ENCODE results near the gene DNAAF5. TPM values are rescaled to one million over a fixed set of nuclear protein-coding genes. Genes with fewer than 3 reads are reported as not detected.

Gene DNAAF5
- total and polyA plus RNA-seq, 2 of the 13 experiments (the other 11 are each of a cell fraction or from before 2014, with no cell fraction given) = 11.9 to 21.5 TPM

- H3K27ac ChIP-seq (ENCODE audit: extremely low read length, insufficient read depth, low read length) = no peak overlapping the region
- no peak for ATAC-seq
- peaks cover 79% of the 10 kb centered on the region for H3K79me2 ChIP-seq (ENCODE audit: insufficient read depth, low read length)
- no peak for DNase-seq (ENCODE audit: low spot score)
- FAIRE-seq = no peak
- H3K4me1 ChIP-seq (ENCODE audit: insufficient read depth, low read length) = peaks cover 60% of the 10 kb centered on the region
- ChIA-PET POLR2A (no interaction called here), CTCF (ENCODE audit: low intra/inter-chr PET ratio, low total read pairs) (no interaction called here)
- H3K36me3 ChIP-seq (replicated peaks in 1 of 2; ENCODE audit: control insufficient read depth in 1 of 2, insufficient read depth in 2 of 2, low read length in 2 of 2) = peaks cover 0 to 5% of the 10 kb centered on the region in 2 experiments; a peak in 2 of 5 replicates
- no TSS peak for BruUV-seq (replicated peaks)
- H3K9ac ChIP-seq (ENCODE audit: insufficient read depth, low read depth, low read length) = no peak overlapping the region
- peaks cover 45% of the 10 kb centered on the region for H4K20me1 ChIP-seq (ENCODE audit: insufficient read depth, low read length)
- 100% methylated on average over 1 of the region's 1 CpG for WGBS (ENCODE audit: low lambda C conversion rate)
- in situ Hi-C loops (cut with HindIII; ENCODE audit: extremely low pct_ligation_motif_present, low pct_unique_long_range_greater_than_20kb) (no loop called here), intact Hi-C loops (cut with micrococcal nuclease; ENCODE audit: unreplicated experiment) (no loop called here)
- no peaks in the 10 kb centered on the region; a peak in 1 of 5 replicates for H3K27me3 ChIP-seq (ENCODE audit: control insufficient read depth in 1 of 2, insufficient read depth in 2 of 2, low read length in 2 of 2)
- no peaks in the 10 kb centered on the region for H3K9me3 ChIP-seq (ENCODE audit: low read length)
- TF ChIP-seq PAF1 (CRISPR knock-in tag; IDR thresholded peaks at IDR 0.05) (no peak), NFYC (CRISPR knock-in tag; IDR thresholded peaks at IDR 0.05) (no peak), MYNN (CRISPR knock-in tag; IDR thresholded peaks at IDR 0.05; ENCODE audit: low read depth) (no peak), MAFK (conservative IDR thresholded peaks at IDR 0.05 in 1 of 2, IDR thresholded peaks at IDR 0.05 in 1 of 2; ENCODE audit: low read length in 2 of 2) (peak; percentile 28 to 69; a peak in 2 of 4 replicates), FOXP1 (IDR thresholded peaks at IDR 0.05) (no peak), FOXP1 (CRISPR knock-in tag; IDR thresholded peaks at IDR 0.05) (no peak)
- no peak overlapping the region for H2AFZ ChIP-seq (ENCODE audit: low read length)
- no peak overlapping the region for H3K4me2 ChIP-seq (ENCODE audit: low read depth, low read length)
- no peak overlapping the region for H3K4me3 ChIP-seq (replicated peaks in 1 of 3; ENCODE audit: insufficient read depth in 1 of 3, low read depth in 2 of 3, low read length in 3 of 3)
These were observed 93.8 kb downstream of the DNAAF5 start for GRCh38 chr7:820341-820740.

- DNase-seq (ENCODE audit: low spot score) = no peak
- no peaks in the 10 kb centered on the region for H3K9me3 ChIP-seq (ENCODE audit: low read length)
- H3K9ac ChIP-seq (ENCODE audit: insufficient read depth, low read depth, low read length) = no peak overlapping the region
- no peak overlapping the region for H2AFZ ChIP-seq (ENCODE audit: low read length)
- TF ChIP-seq HNRNPL (IDR thresholded peaks at IDR 0.05; ENCODE audit: low read depth, low read length) (no peak), BCL6 (CRISPR knock-in tag; IDR thresholded peaks at IDR 0.05) (no peak), CTCF (CRISPR knock-in tag; IDR thresholded peaks at IDR 0.05) (0 out of 2 replicates have a peak, but pooled peaks have one; percentile 13), ZHX1 (CRISPR knock-in tag; IDR thresholded peaks at IDR 0.05; ENCODE audit: low read depth) (no peak)
- BruUV-seq (replicated peaks) = no TSS peak
- H3K27ac ChIP-seq (ENCODE audit: extremely low read length, insufficient read depth, low read length) = no peak overlapping the region
- H4K20me1 ChIP-seq (ENCODE audit: insufficient read depth, low read length) = peaks cover 45% of the 10 kb centered on the region
- no peak overlapping the region for H3K4me3 ChIP-seq (replicated peaks in 1 of 3; ENCODE audit: insufficient read depth in 1 of 3, low read depth in 2 of 3, low read length in 3 of 3)
- no peak overlapping the region for H3K4me2 ChIP-seq (ENCODE audit: low read depth, low read length)
- H3K4me1 ChIP-seq (ENCODE audit: insufficient read depth, low read length) = peaks cover 57% of the 10 kb centered on the region
- intact Hi-C loops (cut with micrococcal nuclease; ENCODE audit: unreplicated experiment) (no loop called here), in situ Hi-C loops (cut with HindIII; ENCODE audit: extremely low pct_ligation_motif_present, low pct_unique_long_range_greater_than_20kb) (no loop called here)
- no peaks in the 10 kb centered on the region; a peak in 1 of 5 replicates for H3K27me3 ChIP-seq (ENCODE audit: control insufficient read depth in 1 of 2, insufficient read depth in 2 of 2, low read length in 2 of 2)
- WGBS (ENCODE audit: low lambda C conversion rate) = 80% methylated on average over 11 of the region's 11 CpGs
- no peak for FAIRE-seq
- H3K79me2 ChIP-seq (ENCODE audit: insufficient read depth, low read length) = peaks cover 92% of the 10 kb centered on the region
- no peak for ATAC-seq
- CTCF ChIA-PET (ENCODE audit: low intra/inter-chr PET ratio, low total read pairs) = no interaction called here
- POLR2A ChIA-PET = no interaction called here
- H3K36me3 ChIP-seq (replicated peaks in 1 of 2; ENCODE audit: control insufficient read depth in 1 of 2, insufficient read depth in 2 of 2, low read length in 2 of 2) = peaks cover 1 to 10% of the 10 kb centered on the region in 2 experiments; a peak in 3 of 5 replicates
These were observed 95.2 kb downstream of the DNAAF5 start for GRCh38 chr7:821688-822087.

Measured in HepG2 (cell line).